ENCODE data around the gene IMMP2L.

- TF ChIP-seq CTCF (IDR thresholded peaks at IDR 0.05; ENCODE audit: control extremely low read depth in 1 of 3, insufficient read depth in 1 of 3, low read depth in 1 of 3, low read length in 3 of 3) (no peak), POLR2A (IDR thresholded peaks at IDR 0.05; ENCODE audit: control extremely low read depth in 1 of 2, low read depth in 2 of 2, low read length in 2 of 2) (no peak)
These were observed 364.0 kb downstream of the IMMP2L start for GRCh38 chr7:111198255-111198654.

All from H1 (cell line).